COLO829 (cell line): ENCODE results near the gene PI16.
A peak's percentile ranks its signal among the peaks of the same experiment; 100 is the strongest.
"Not testable (repeated sequence)": the region's sequence is repeated elsewhere in the genome, so short reads cannot be mapped to it uniquely, and the experiment has no call there.

Experiments used
- DNase-seq: peaks from one replicate; pipeline ENCODE4 v3.0.0; 2012; ENCODE audit warnings: low spot score

Gene PI16

DNA sequence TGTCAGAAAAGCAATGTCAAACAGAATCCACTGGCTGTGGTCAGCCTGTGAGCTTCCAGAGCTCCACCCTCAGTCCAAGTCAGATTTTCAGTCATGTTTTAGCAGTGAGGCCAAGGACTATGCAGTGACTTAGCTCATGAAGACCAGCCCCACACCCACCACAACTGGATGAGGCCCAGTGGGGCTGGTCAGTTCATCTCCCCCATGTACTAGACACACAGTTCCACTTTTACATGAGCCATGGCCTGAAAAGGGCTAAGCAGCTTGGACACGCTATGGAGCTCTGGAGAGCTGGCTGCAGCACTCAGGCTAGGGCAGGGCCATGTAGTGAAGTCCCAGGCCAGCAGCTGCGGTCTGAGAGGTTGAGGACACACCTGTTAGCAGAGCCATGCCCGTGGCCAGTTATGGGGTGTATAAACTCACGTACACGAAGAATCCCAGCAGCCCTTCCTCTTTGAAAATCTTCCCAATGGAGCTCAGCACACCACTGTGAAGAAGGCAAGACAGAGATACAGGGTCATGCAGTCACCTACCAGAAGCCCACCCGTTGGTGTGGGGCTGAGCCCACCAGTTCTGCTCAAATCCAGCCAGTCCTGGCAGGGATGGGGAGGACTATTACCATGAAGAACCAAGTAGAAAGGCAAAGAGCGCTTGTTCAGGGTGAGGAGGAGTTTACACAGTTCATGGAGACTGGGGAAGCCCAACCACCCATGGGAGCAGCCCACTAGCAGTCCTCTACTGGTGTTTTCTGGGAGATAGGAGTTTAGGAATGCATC is 20.9 kb downstream of the PI16 start:
- DNase-seq = no peak

DNA sequence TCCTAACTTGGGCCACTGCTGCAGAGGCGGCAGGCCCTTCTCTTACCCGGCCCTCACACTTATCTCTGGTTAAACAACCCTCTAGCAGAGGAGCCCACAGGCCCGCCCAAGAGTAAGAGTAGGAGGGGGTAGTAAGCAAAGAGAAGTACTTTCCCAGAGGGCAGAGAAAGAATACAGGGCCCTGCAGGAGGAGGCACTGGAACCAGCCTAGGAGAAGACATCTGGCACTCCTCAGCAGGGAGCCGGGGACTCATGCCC is 21.4 kb downstream of the PI16 start:
- no peak for DNase-seq

DNA sequence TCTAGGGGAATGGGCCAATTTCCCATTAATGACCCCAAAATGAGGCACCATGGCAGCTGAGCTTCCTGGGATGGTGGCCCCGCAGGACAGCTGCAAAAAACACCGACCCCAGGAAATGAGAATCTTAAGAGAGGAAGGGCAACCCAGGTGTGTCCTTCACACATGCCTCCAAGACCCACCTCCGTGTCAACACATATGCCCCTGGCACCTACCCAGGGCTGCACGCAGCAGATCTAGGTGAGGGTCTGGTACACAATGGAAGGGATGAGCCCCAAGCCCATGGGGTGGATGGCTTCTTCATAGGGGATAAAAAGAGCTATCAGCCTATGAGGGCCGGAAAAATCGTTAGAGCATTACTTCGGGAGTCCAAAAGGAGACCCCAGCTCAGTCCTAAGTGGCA is 22.0 kb downstream of the PI16 start:
- no peak for DNase-seq

DNA sequence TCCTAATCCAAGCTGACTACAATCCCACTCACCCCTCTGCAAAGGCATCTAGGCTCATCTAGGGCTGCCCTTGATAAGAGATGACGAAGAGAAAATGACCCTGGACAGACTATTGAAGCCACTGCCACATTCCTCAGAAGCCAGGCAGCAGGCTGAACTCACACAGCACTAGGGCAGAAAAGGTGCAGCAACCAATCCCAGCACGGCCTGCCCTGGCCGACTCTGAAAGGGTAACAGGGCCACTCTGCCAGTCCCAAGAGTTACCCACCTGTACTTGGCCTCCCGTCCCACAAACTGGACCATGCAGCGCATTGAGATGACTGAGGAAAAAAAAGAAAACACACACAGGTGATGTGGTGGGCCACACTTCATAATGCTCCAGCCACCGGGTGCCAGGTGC is 22.4 kb downstream of the PI16 start:
- DNase-seq = no peak

DNA sequence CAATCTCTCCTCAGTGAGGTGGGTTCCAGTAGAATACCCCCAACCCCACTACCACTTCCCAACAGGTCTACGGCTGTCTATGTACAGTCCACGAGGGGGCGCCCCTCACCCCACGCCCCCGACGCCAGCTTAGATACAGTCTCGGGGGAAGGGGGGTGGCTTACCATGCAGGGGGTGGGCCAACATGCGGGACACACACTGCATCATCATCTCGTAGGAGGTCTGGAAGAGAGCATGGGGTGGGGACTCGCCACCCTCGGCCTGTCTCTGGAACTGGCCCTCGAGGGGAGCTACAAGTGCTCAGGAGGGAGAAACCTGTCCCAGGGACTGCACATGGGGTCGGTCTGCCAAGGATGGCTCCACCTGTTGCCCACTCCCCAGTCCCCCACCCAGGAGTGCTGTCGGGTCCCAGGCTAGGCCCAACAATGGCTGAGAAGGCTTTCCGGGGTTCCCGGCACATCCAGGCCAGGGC is 23.0 kb downstream of the PI16 start:
- DNase-seq = no peak

DNA sequence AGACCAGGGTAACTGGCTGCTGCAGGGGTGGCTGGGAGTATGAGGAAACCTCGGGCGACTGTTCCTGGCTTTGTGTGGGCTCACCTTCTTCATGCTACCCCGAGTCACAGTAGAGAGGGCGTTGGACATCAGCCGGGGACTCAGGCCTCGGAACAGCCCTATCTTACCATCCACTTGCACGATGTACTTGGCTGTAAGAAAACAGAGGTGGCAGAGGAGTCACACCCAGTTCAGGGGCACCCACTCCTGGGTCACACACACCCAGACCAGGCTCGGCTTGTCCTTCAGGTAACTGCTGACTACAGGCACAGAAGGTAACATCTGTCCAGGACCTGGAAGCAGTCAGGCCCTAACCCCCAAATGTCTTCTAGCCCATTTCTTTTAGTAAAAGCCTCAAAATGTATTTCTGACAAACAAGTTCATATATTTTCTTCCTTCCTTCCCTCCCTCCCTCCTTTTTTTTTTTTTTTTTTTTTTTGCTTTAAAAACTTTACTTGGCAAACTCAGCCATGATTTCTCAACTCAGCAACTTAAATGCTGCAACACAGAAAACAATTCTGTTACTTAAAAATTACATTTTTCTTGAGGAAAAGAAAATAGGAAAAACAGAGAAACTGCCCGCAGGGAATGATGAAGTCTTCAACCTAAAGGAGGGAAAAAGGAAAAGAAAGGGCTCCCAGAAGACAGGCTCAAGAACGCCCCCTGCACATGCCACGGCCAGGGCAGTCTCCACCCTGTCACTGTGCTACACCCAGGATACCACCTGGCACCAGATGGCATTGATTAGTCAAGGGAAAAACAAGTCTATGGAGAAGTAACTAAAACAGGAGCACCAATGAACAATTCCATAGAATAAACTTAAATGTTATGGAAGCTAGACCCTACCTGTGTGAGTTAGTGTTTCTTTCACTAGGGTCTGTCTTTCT is 24.1 kb downstream of the PI16 start:
- DNase-seq = no peak

DNA sequence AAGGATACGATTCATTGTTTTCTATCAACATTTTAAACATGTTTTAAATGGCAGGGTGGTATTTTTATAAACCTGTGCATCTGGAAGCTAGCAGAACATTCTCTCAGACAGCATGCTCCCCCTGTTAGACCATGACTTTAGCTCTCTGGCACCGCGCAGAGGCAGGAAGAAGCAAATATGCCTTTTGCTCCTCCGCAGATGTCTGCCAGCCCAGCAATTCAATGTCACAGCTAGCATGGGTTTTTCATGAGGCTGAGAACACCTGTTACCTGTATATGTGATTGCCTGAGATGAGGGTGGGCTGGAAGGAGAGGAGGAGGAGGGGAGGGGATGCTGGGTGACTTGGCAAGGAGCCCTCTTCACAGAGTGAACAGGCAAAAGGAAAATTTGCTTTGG is 24.8 kb downstream of the PI16 start:
- no peak for DNase-seq

DNA sequence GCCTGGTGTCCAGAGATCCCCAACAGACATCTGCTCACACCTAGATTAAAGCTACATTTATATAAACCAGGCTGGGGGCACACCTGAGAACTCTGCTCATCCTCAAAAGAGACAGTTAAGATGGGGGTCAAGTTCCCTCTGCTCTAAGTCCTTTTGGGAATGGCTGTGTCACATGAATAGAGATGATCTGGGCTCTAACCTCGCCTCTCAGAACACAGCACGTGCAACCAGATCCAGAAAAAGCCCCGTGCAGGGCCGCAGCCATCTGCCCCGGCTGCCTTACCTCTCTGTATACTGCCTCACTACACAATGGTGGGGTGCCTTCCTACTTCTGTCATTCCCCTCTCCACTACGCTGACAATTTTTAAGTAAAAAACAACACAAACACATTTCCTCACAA is 25.6 kb downstream of the PI16 start:
- DNase-seq = no peak

DNA sequence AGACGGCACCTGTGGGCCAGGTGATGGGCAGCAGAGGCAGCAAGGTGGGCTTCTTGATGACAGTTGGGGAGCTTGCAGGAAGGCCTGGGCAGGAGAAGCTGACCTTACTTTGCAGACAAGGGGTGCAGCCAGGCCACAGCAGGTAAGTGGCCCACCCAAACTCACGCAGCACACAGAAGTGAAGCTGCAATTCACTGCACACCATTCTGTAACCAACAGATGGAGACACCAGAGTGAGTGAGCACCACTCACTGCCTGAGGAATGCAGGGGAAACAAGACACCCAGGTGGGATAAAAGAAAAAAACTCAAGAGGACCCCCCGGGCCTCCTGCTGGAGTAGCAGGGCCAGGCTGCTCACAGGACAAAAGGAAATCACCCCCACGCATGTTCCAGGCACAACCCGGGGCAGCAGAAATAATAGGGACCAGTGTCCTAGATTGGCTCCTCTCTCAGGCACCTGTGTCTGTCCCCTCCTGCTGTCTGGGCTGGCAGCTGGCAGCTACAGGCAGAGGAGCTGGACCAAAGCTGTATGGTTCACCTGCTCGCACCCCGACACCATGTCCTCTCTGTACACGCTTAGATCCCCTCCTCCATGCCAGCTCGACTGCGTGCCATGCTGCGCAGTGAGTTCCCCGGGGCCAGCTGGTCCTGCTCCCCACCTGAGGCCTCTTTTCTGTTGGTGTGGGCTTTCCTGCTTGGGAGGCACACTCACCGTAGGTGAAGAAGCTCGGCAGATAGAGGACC is 26.5 kb downstream of the PI16 start:
- no peak for DNase-seq

DNA sequence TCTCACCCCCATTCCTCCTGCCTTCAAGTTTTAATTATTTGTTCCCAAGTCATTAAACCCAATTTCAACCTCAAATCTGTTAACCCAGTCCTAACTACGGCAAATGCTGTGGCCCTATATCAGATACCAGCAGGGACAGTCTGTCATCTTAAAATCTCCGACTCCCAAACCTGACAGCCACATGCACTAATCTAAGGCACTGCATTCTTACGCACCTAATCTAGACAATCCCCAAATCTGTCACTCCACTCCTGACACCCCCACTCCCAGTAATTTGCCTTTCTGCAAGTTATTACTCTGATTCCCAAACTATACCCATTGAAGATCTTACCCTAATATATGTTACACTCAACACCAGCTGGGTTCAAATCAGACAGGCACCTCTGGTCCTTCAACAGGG is 29.0 kb downstream of the PI16 start:
- DNase-seq = no peak

DNA sequence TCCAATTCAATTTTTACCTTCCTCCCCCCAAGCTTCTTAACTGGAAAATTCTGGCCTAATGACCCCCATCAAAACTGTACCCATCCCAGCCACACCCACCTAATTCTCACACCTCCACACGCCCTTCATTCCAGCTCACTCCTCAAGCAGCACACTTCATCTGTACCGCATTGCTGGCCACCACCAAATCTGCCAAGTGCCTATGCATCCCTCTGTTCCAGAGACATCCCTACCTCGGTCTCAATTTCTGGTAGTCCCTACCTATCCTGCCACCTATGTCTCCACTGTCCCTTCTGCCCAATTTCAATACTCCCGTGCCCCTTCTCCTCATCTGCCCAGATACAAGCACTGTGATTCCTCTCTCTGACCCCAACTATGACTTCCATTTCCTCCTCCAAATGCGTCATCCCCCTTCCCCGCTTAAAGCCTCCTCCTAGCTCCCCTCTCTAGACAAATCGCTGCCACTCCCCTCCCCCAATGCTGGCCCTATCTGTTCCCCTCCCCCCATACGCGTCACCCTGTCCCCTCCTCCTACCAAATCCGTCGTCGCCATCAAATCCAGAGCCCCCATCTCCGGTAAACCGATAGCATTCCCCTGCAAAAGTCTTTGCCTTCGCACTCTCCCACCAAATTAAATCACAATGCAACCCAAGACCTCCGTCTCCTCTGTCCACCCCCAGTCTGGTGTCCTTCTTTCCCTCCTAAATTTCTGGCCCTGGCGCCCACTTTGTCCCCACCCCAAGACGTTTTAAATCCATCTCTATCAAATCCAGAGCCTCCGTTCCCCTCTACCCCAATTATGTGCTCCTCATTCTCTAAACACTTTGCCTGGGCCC is 30.3 kb downstream of the PI16 start:
- no peak for DNase-seq

DNA sequence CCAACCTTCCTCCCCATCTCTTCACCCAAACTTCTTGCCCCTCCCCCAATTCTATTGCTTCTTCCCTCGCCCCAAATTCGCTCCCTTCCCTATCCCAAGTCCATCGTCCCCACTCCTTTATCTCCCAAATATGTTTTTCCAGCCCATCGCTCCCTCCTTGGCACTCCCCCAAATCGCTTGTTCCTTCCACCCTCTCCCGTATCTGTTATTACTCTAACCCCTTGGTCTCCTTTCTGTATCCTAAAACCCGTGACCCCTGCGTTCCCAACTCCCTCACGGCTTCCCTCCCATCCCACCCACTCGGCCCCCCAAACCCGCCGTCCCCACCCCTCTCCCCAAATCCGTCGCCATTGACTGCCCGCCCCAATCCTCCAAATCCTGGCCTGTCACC is 30.9 kb downstream of the PI16 start:
- DNase-seq = no peak

DNA sequence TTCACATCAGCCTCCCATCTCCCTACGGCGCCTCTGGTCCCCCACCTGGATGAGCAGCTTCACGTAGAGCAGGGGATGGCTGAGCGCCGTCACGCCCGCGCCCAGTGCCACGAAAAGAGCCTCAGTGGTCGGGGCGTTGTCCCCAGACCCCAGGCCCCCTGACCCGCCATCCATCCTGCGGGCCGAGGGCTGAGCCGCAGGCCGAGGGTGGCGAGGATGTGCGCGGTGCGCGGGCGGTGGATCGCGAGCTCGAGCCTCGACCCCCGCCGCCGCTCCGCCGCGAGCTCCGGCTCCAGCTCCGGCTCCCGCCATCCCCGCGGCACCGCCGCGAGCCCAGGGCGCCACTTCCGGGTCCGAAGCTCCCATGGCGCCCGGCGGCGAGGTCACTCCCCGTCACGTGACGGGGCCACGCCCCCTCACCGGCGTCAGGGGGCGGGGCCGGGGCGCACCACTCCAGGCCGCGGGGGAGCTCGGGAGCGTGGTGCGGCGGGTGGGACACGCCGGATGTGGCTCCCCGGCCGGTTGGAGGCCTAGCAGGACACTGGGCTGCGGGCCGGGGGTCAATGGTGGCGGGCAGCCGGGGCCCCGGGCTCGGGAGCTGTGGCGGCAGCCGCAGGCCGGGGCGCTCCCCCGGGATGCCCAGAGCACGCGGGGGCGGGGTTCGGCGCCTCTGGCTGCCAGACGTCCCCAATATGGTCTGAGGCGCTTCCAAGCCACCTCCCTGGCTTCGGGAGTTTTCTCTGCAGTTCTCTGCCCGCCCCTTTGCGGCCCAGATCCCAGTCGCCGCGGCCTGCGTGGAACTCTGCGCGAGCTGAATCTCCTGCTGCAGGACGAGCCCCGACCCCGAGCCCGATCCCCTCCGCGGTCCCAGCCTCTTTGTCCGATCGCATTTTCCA is 31.5 kb downstream of the PI16 start, which contains the start of gene MTCH1:
Gene MTCH1 (minus strand): TSS at position 389 of the 896 bp plus-strand sequence. CDS start 23 bp downstream, at position 366.
- peak; percentile 89 for DNase-seq

DNA sequence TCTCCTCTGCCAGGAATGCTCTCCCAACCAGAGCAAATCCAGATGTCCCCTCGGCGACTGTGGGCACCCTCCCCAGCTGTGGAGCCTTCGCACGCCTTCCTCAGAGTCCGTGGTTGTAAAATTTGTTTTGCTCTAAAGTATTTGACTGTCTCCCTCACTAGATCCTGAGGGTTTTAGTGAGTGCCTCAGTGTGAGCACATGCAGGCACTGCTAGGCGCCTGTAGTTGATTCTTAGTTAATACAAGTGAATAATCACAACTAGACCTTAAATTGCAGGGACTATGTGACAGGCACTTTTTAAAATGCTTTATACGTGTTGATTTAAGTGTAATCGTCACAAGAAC is 32.1 kb downstream of the PI16 start:
- DNase-seq = no peak

DNA sequence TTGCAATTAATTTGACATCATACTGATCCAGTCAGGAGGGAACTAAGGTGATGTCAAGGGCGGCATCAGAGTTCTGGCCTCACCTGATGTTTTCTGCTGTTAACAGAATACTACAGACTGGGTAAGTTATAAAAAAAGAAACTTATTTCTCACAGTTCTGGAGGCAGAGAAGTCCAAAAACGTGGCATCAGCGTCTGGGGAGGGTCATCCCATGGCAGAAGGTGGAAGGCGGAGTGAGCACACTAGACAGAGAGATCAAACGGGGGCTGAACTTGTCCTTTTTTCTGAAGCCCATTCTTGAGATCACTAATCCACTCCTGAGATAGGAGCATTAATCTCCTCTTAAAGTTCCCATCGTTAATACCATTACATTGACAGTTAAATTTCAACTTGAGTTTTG is 34.7 kb downstream of the PI16 start:
- DNase-seq = no peak

DNA sequence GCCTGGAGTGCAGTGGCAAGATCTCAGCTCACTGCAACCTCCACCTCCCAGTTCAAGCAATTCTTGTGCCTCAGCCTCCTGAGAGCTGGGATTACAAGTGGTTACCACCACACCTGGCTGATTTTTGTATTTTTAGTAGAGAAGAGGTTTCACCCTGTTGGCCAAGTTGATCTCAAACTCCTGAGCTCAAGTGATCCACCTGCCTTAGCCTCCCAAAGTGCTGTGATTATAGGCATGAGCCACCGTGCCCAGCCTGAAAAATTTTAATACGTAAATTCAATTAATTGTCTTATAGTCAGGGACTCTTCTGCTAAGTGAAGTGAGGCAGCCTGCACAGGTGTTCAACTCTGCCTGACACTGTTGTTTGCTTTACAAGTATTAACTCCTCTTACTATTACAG is 35.9 kb downstream of the PI16 start:
- DNase-seq = not testable (repeated sequence)

DNA sequence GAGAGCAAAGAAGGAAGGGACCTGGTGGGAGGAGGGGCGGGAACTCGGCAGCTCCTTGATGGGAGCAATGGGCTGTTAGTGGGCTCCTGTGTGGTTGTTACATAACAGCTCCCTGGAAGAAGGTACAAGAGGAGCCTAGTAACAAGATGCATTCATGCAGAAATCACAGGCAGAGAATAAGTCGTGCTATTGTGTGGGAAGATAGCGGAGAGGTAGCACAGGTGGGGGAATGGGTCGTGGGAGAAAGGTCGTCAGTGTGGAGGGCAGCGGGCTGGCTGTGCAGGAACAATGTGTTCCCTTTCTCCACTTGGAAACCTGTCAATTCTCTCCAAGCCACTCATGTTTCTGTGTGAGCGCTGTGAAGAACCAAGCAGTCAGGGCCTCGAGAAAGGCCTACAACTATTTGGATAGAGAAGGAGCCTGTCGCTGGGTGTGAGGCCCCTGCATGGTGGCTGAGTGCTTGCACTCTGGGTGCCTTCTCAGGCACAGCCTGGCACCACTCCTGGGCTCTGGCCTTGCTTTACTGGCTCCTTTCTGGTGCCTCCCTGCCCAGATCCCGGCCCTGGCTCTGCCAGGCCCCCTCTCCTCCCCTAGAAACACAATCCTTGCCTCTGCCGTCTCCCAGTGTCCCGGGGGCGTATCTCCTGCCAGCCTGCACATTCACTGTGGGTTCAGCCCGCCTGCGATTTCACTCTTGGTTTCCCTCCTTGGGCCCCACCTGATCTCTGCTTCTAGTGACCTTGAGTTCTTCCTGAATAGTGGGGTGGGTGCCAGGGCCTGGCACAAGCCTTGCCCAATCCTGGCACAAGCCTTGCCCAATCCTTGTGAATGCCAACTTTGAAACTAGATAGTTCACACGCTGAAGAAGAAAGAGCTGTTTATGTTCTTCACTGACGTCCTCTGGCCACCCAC is 43.5 kb downstream of the PI16 start:
- DNase-seq = peak; percentile 27

DNA sequence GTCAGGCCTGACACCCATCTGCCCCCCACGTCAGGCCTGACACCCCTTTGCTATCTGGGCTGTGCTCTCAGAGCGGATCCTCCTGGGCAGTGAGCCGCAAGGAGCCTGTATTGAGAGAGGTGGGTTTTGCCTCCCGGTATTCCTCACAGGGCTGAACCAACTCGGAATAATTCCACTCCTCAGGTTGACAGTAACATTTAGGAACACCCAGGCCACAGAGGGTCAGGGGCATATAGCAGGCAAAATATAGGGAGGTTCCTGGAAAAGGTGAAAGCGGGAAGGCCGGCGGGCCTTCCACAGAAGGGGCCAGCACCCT is 44.1 kb downstream of the PI16 start:
- DNase-seq = no peak

DNA sequence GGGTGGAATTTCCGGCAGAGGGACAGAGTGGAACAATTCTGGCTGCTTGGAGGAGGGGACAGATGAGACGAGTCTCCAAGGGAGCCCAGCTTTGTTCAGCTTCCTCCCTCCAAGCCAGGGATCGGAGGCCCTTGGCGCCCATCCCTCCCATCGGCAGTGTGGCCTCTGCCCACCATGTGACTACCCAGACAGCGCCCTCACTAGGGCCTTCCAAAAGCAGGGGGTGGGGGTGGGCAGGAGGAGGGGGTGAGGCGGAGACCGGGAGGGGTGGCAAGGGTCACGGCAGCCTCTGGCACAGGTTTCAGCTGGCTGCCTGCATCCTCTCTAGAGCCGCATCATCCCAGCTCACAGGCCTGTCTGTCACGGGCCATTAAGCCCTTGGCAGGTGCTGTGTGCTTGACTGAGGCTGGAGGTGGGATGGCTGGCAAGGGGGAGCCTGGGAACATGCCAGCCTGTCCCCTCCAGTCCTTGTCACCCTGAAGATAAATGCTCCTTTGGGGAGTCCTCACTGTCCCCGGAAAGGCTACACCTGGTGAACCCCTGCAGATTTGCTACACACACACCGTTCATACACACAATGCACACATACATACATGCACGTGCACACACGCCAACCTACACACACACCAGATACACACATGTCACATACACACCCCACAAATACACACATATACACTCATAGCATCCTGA is 44.7 kb downstream of the PI16 start:
- no peak for DNase-seq
